A549 treated with CORT108297 at 1 μM for 4 hours (cell line): ENCODE results near the gene DAZ3. TPM values are rescaled to one million over a fixed set of nuclear protein-coding genes. Genes with fewer than 3 reads are reported as not detected.

Experiments
- total RNA-seq: library from RNA; stranded (reverse); fragments of 200-300 nt; extraction: Qiagen RNA extraction; gene quantifications from 5 replicates; pipeline ENCODE4 v1.2.3, GENCODE V29; 2022

DAZ3 gene
- not detected in 5 replicates for total RNA-seq

GRCh38 chrY:24813293-24813692 is at the start of gene DAZ3:
DAZ3 (minus strand) TSS chrY:24813393; CDS start chrY:24813185, 208 bp downstream.

GRCh38 chrY:24833619-24834018 is 20.4 kb upstream of the DAZ3 start, which contains the start of gene DAZ4:
DAZ4 (plus strand) TSS chrY:24833919; CDS start chrY:24834127, 208 bp downstream.

Other genes starting within 250 kb of the DAZ3 start
- gene BPY2B, start 195.4 kb downstream of the DAZ3 start, total RNA-seq = not detected in 5 replicates
- not detected in 5 replicates for gene DAZ4, start 20.5 kb upstream of the DAZ3 start, total RNA-seq
- gene BPY2C, start 238.7 kb upstream of the DAZ3 start, total RNA-seq = not detected in 5 replicates